Nephron progenitor cell (in vitro differentiated cells): ENCODE measurements around the gene MACROH2A1.

Experiments used
- DNase-seq: peaks from one replicate; pipeline ENCODE4 v3.0.0; 2021
- H3K27ac Mint-ChIP-seq: 2 replicates; pipeline ENCODE4 v1.8.0; 2021; ENCODE audit warnings: mild to moderate bottlenecking, moderate library complexity, mixed read lengths
- H3K27me3 Mint-ChIP-seq: 2 replicates; pipeline ENCODE4 v1.8.0; 2021; ENCODE audit warnings: mild to moderate bottlenecking, low read depth, mixed read lengths; ENCODE audit not compliant: poor library complexity
- H3K36me3 Mint-ChIP-seq: 2 replicates; pipeline ENCODE4 v1.8.0; 2021; ENCODE audit warnings: low read depth, mixed read lengths
- H3K4me1 Mint-ChIP-seq: 2 replicates; pipeline ENCODE4 v1.8.0; 2021; ENCODE audit warnings: mixed read lengths
- H3K4me3 Mint-ChIP-seq: 2 replicates; pipeline ENCODE4 v1.8.0; 2021; ENCODE audit warnings: mild to moderate bottlenecking, moderate library complexity, mixed read lengths
- H3K9me3 Mint-ChIP-seq: 2 replicates; pipeline ENCODE4 v1.8.0; 2021; ENCODE audit warnings: mild to moderate bottlenecking, moderate library complexity, mixed read lengths
- TF ChIP-seq, protein P1 (sequence below): fragments of 200-600 bp; sonication (generic); IDR thresholded peaks from 2 replicates; pipeline ENCODE4 v1.5.0; 2021; ENCODE audit warnings: antibody characterized with exemption

Gene MACROH2A1

DNA sequence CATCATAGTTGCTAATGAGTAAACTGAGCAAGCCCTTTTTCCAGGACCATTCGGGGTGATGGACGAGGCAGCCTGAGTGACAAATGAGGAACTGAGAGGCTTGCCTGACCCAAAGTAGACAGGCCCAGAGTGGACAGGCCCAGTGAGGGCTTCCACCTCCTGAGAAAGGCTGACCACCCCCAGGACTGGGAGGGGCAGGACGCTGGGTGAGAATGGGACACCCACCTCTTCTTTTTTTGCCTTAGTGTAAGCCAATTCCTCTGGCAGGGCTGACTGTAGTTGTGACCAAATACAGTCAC is 68.3 kb downstream of the MACROH2A1 start:
- DNase-seq, result no peak
- TF ChIP-seq, protein P1, sequence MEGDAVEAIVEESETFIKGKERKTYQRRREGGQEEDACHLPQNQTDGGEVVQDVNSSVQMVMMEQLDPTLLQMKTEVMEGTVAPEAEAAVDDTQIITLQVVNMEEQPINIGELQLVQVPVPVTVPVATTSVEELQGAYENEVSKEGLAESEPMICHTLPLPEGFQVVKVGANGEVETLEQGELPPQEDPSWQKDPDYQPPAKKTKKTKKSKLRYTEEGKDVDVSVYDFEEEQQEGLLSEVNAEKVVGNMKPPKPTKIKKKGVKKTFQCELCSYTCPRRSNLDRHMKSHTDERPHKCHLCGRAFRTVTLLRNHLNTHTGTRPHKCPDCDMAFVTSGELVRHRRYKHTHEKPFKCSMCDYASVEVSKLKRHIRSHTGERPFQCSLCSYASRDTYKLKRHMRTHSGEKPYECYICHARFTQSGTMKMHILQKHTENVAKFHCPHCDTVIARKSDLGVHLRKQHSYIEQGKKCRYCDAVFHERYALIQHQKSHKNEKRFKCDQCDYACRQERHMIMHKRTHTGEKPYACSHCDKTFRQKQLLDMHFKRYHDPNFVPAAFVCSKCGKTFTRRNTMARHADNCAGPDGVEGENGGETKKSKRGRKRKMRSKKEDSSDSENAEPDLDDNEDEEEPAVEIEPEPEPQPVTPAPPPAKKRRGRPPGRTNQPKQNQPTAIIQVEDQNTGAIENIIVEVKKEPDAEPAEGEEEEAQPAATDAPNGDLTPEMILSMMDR, result no peak
- Mint-ChIP-seq H3K27me3 (no peaks in the 10 kb centered on the region), H3K36me3 (no peaks in the 10 kb centered on the region), H3K4me3 (no peak overlapping the region), H3K27ac (peak overlapping the region; percentile 70), H3K9me3 (no peaks in the 10 kb centered on the region), H3K4me1 (peaks cover 39% of the 10 kb centered on the region)

DNA sequence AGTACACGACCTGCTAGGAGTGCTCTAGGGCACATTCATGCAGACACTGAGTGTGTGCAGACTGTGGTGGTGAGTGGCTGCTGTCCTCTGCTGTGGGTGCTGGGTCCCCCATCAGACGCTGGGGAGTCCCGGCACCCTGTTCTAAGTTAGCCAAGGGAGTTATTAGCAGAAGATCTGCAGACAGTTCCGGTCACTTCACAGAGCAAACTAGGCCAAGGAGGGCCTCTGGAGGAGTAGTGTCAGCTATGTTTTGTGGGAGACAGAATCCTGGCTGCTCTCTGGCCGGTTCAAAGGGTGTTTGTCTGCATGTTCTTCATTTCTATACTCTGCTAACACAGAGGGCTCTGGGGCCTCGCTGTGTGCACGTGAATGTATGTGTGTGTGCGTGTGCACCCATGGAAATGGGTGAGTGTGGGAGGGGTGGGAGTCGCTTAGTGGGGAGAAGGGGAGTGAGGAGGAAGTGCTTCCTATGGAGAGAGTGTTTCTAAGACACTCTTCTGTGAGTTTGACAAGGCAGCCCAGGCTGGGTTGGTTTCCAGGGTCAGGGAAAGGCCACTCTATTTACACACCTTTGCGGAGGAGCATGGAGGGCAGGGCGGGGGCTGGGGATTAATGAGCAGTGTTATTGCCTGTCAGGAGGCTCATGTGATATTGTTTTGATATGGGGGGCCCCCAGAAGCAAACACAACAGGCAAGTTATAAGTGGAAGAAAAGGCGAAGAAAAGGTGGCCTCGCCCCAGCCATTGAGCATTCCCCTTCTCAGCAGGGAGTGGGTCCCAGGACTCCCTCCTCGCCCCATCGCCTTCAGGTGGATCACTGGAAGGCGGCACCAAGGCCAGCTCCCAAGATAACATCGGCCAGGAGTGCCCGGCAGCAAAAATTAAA is 68.9 kb downstream of the MACROH2A1 start:
- peak overlapping the region; percentile 70 for H3K27ac Mint-ChIP-seq
- no peak for DNase-seq
- TF ChIP-seq, protein P1, result no peak
- no peaks in the 10 kb centered on the region for H3K27me3 Mint-ChIP-seq
- peaks cover 44% of the 10 kb centered on the region for H3K4me1 Mint-ChIP-seq
- no peaks in the 10 kb centered on the region for H3K36me3 Mint-ChIP-seq
- peak overlapping the region; percentile 50 for H3K4me3 Mint-ChIP-seq
- H3K9me3 Mint-ChIP-seq, result no peaks in the 10 kb centered on the region

DNA sequence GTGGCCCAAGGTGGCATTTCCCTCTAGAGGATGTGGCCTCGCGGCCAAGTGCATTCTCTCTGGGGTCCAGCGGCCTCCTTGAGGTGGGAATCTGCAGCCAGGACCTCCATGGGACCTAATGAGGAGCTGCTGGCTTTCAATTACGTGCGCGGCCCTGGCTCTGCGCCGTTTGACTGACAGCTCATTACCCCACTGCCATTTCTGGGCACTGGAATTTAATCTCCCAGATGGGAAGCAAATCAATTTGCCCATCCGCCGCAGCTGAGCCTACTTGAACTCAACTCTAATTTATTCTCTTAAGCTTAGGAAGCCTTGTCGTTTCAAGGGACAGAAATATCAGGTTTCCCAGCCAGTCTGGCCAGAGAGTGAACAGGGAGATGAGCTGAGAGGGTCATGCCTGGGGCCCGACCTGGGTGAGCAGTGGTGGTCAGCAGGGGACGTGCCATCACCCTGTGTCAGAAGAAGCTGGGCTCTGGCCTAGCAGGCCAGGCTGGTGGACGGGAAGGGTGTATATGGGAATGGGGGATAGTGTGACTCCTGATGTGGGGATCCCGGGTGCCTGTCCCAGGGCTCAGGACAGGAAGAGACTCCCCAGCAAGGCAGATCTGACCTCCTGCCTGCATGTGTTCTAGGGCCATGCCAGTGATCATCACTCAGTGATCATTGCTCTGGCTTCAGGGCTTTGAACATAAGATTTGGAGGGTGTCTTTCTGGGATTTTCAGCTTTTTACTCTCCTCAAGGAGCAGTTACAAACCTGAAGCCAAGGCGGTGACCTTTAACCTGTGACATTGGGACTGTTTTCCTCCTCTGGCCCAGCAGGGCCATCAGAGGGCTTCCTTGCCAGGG is 69.7 kb downstream of the MACROH2A1 start:
- Mint-ChIP-seq H3K4me3 (peak overlapping the region; percentile 50), H3K27ac (peak overlapping the region; percentile 70), H3K4me1 (peaks cover 47% of the 10 kb centered on the region), H3K9me3 (no peaks in the 10 kb centered on the region), H3K36me3 (no peaks in the 10 kb centered on the region), H3K27me3 (no peaks in the 10 kb centered on the region)
- DNase-seq, result no peak
- TF ChIP-seq, protein P1, result no peak

DNA sequence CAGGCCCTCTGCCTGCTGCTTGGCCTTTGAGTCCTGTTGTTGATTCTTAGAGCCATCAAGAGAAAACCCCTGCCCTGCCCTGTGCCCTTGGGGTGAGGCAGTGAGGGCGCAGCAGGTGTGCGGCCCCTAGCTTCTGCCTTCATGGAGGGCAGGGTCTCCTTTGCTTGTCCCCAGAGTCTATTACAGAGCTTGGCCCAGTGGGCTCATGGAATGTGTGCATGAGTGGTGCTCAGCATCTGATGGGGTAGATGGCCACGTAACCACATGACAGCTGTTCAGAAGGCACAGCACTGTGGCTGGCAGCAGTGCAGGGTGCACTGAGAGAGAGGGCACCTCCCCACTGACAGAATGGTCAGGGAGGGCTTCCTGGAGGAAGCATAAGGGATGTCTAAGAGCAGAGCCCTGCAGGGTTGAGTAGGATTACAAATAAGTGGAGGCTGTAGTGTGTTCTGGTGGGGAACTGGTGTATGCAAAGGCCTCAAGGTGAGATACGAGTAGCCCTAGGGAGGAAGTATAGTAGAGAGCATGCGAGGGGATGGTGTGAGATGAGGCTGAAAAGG is 70.8 kb downstream of the MACROH2A1 start:
- H3K9me3 Mint-ChIP-seq, result no peaks in the 10 kb centered on the region
- H3K4me3 Mint-ChIP-seq, result no peak overlapping the region
- H3K27ac Mint-ChIP-seq, result no peak overlapping the region
- peaks cover 47% of the 10 kb centered on the region for H3K4me1 Mint-ChIP-seq
- H3K27me3 Mint-ChIP-seq, result no peaks in the 10 kb centered on the region
- DNase-seq, result no peak
- H3K36me3 Mint-ChIP-seq, result no peaks in the 10 kb centered on the region
- TF ChIP-seq, protein P1, result no peak

DNA sequence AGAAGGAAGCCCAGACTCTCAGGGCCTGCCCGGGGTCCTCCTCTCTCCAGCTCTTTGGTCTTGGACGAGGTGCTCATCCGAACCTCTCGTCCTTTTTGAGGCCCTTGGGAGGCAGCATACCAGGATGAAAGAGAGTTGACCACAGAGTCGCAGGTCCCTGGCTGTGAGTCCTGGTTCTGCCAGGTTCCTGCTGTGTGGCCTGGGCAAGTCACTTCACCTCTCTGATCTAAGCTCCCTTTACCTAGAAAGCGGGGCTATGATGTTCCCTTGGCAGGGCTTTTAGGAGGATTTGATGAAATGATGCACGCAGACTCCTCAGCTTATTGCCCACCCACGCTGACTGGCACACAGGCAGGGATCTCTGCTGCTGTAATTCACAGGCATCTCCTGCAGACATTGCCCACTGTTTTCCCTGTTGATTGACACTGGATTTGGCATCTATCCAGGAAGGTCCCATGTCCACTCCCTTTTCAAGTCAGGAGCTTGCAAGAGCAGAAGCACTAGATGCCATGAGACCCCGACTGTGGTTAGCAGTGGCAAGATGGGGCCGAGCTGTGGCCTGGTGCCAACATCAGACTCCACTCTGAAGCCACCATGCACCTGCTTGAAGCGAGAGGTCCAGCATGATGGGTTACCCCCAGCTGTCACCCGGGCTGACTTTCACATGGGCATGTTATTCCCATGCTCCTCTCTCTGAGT is 71.5 kb downstream of the MACROH2A1 start:
- no peak for DNase-seq
- H3K36me3 Mint-ChIP-seq, result no peaks in the 10 kb centered on the region
- no peak overlapping the region for H3K27ac Mint-ChIP-seq
- no peaks in the 10 kb centered on the region for H3K27me3 Mint-ChIP-seq
- TF ChIP-seq, protein P1, result no peak
- H3K9me3 Mint-ChIP-seq, result no peaks in the 10 kb centered on the region
- H3K4me1 Mint-ChIP-seq, result peaks cover 49% of the 10 kb centered on the region
- no peak overlapping the region for H3K4me3 Mint-ChIP-seq
